ENCODE data around the gene EFNA5.

EFNA5 gene

GRCh38 chr5:107672211-107673038 lies 1.7 kb upstream of the EFNA5 start:
- peak; percentile 62 for DNase-seq (ENCODE audit: low spot score)

DNA sequence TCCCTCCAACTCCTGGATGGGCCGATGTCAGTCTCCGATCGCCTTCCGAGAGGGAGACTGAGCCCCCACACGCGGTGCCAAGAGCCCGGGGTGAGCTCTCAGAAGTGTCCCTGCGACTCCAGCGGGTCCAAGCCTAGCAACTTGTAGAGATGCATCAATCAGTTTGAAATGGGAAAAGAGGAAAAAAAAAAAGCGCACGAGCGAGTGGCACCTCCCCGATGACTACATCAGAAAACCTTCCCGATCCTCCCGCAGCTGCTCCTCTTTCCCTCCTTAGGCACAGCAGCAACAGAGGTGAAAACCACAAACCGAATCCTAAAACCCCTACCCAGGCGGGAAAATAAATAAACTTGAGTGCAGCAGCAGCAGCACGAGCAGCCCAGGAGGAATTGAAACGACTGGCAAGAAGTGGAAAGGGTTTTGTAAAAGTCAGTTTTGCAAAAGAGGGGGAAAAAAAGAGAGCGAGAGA lies 1.0 kb upstream of the EFNA5 start:
- DNase-seq (ENCODE audit: low spot score), result no peak

GRCh38 chr5:107670087-107670931 lies 428 bp downstream of the EFNA5 start:
- DNase-seq (ENCODE audit: low spot score), result peak; percentile 5

DNA sequence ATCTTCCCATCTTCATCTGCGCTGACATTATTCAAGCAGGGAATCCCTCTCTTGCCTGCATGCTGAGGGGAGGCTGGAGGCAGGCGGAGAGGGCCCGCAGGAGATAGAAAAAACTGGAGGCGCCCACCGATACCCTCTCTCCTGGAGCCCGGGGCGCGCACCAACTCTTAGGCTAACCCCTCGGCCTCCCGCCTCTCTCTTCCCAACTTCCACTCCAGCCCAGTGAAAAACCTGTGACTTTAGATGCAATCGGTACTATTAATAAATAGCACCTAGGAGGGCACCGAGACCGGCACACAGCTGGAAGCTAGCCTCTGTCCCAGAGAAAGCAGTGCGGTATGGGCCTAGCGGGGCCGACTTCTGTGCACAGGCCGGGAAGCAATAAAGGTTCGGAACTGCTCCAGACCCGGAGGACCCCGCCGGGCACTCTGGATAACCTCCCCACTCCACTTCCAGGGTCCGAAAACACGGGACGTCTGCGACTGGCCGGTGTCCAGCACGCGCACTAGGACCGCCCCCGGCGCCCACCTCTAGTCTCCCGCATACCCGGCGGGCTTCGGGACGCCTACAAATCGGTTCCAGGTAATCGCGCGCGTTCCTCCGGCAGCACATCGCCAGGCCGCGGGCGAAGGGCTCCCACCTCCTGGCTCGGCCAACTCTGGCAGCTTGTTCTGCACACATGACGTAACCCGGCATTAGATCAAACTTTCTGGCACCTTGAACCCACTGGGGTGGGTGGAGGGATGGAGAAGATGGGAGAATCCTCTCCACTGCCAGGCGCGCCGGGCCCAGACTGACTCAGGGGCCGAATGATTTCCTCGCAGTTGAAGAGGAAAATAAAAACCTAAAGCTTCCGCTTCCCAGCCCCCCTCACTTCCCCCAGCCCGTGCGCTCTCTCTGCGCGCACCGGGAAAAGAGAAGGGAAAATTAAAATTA lies 1.4 kb downstream of the EFNA5 start:
- DNase-seq (ENCODE audit: low spot score), result peak; percentile 13

GRCh38 chr5:107668154-107669095 lies 2.3 kb downstream of the EFNA5 start:
- no peak for DNase-seq (ENCODE audit: low spot score)

DNA sequence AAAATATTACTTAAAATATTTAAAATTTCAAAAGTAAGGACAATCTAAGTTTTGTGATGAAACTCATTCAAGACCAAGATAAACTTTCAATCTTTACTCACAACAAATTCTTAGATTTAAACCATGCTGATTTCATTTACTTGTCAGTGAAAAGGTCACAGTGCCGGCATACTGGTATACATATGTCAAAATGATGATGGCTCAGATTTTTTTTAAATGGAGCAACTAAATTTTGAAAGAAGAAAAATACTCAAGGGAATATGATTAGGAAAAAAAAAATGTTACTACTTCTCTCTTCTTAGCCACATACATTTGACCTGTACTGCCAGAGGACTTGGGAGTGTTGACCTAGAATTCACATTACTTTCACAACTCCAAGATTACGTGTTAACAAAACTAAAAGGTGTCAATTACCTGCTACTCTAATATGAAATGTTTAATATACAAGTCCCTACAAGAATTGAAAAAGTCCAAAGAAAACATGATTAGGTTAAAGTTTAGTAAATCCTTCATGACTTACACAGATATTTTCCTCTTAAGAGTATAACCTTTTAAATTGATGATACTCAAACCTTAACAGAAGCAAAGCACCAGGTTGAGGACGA lies 4.6 kb downstream of the EFNA5 start:
- no peak for DNase-seq (ENCODE audit: low spot score)

DNA sequence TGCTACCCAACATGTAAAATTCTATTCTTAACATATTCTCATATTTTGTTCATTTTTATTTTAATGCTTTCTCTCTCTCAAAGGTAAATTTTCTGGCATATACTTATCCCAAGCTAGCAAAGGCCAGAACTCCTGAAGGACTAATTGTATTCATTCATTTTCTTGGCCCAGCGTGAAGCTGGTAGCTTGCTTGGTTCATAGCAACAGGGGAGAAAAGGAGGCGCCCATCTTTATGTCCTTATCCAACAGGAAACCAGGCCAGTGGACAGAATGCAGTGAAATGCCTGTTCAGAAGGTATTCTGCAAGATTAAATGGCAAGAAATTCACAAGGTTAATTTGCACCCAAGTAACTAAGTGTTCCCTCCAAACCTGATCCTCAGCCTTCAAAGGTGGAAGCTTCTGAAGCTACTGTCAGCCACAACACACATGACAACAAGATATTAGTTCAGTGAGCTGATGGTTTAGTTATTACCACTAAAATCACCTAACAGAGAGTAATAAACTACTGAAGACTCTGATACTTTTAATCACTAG lies 5.6 kb downstream of the EFNA5 start:
- no peak for DNase-seq (ENCODE audit: low spot score)

GRCh38 chr5:107663697-107664096 lies 7.0 kb downstream of the EFNA5 start:
- no peak for DNase-seq (ENCODE audit: low spot score)

GRCh38 chr5:107661650-107662044 lies 9.1 kb downstream of the EFNA5 start:
- no peak for DNase-seq (ENCODE audit: low spot score)

DNA sequence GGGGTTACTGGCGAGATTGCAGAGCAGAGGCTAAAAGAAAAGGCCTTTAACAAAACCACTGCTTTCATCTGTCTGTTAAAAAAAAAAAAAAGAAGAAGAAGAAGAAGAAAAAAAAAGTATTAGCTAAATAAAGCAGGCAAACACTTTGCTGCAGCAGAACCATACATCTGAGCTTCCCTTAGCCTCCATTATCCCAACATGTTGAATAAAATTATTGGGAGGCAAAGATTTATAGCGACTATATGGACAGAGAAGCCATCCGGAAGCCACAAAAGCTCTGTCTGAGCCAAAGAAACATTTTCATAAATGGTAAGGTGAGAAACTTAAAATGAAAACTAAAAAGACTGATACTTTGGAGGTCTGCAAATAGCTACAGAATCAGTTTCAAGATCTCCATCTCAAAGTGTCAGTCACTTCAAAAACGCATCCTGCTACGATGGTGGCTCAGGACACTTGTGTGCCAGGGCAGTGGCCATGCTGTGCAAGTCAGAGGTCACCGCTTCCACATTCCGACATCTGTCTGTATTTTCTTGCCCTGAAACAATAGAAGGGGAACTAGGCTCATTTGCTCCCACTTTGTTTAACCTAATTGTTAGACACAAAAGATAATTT lies 9.6 kb downstream of the EFNA5 start:
- no peak for DNase-seq (ENCODE audit: low spot score)

DNA sequence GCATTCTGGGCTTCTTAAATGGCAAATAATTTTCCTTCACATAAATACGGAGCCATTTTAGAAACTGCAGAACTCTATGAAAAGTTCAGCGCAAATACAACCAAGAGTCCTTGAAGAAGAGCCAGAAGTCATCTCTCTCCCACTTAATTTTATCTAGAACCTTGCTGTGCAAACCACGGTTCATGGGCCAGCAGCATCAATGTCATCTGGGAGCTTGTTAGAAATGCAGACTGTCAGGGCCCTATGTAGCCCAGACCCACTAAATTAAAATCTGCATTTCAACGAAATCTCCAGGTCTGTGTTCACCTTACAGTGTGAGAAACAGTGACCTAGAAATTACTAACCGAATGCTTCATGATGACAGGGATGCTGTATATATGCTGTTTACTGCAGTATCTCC lies 12.2 kb downstream of the EFNA5 start:
- DNase-seq (ENCODE audit: low spot score), result no peak

- no peak for DNase-seq (ENCODE audit: low spot score)
These were observed 14.9 kb downstream of the EFNA5 start for GRCh38 chr5:107655831-107656230.

DNA sequence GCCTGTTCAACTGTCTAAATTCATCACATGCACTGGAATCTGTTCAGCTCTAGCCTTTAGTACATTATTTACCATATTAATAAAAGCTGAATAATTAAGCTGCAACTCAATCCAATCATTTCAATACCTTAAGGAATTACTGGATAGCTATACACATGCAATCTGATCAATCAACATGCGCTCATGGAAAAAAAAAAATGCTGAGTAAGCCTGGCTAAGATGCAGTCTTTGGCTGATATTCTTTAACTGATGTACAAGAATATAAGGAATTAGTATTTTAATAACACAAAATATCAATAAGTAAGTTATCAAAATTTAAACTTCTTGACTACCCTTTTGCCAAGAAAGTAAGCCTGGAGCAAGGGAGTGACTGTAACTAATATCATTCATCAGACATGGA lies 15.9 kb downstream of the EFNA5 start:
- DNase-seq (ENCODE audit: low spot score), result no peak

DNA sequence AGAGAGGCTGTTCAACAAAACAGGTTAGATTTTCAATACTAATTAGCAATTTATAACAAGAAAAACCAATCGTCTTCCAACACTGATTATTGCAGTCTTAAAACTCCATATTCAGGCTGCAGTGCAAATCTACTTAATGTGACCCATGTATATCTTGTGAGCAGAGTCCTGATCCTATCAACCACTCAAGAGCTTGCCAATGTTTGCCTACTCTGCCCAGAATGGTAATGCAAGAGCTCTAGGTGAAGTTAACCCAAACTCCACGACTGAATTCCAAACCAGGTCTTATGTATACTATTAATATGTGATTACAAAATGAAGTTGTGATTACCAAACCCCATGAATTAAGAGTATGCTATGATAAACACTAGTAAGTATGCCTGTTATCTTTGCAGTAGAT lies 17.1 kb downstream of the EFNA5 start:
- no peak for DNase-seq (ENCODE audit: low spot score)

GRCh38 chr5:107652839-107653607 lies 17.7 kb downstream of the EFNA5 start:
- no peak for DNase-seq (ENCODE audit: low spot score)

DNA sequence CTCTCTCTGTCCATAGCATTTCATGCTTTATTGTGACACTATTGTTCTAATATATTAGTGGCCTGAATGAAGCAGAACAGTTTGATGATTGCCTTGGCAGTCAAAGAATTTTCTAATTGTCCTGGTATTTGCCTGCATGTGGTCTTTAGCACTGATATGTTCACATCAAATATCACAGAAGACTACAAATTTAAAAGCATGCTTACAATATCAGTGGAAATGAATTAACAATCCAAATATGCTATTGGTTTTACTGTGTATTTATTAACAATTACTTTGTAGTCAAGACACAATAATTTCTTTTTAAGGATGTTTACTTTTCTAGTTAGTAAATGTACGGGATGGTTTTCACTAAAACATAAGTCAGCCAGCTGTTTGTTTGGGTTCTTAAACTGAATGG lies 18.3 kb downstream of the EFNA5 start:
- DNase-seq (ENCODE audit: low spot score), result no peak

- DNase-seq (ENCODE audit: low spot score), result no peak
These were observed 19.4 kb downstream of the EFNA5 start for GRCh38 chr5:107651325-107651724.

DNA sequence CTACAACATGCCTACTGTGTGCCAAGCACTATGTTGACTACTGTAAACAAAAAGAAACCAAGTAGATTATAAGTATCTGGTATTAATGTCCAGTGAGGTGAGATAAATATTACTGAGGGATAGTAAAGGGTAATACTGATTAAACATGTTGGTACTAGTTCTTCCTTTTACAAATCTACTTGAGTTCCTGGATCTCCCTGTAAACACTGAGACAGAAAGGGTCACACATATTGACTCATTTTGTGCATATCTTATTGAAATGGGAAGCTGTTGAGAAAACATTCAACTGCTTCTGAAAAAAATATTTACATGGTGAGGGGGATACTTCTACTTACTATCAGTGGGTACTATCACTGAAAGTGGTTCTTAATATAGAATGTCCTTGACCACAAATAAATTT lies 24.3 kb downstream of the EFNA5 start:
- no peak for DNase-seq (ENCODE audit: low spot score)

DNA sequence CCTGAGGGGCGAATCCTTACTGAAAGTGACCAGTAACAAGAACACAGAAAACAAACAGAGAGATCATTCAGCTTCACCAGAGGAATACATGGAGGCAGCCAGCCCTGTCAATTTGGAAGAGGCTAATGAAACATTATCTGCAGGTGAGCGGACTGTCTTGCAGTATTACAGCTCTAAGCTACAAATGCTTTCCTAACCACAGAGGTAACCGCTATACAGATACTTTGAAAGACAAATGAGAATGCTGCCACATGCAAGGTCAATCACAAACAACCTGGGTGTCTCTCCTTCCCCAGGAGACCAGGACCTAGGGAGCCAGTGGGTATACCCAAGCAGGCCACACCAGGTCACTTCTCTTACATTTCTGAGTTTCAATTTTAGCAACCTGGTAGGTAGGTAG lies 30.2 kb downstream of the EFNA5 start:
- no peak for DNase-seq (ENCODE audit: low spot score)
